Activated CD4-positive, alpha-beta memory T cell treated with anti-CD3 and anti-CD28 coated beads for 36 hours (primary cell): ENCODE data around the gene CLNK. TPM values are rescaled to one million over a fixed set of nuclear protein-coding genes. Genes with fewer than 3 reads are reported as not detected.

Experiments
- CTCF ChIA-PET: fragments of 350-600 bp; sonication (Branson Sonifier 250); formaldehyde crosslinking; loops from one replicate; lab custom pipeline; 2021; ENCODE audit warnings: antibody characterized with exemption, inconsistent platforms; lab: Charles Lee
- POLR2A ChIA-PET: fragments of 350-600 bp; sonication (Branson Sonifier 250); formaldehyde crosslinking; loops from one replicate; lab custom pipeline; 2021; ENCODE audit warnings: antibody characterized with exemption; lab: Charles Lee
- DNase-seq: peaks from one replicate; pipeline ENCODE4 v3.0.0-alpha.2; 2020
- H3K27ac Mint-ChIP-seq: one replicate; pipeline ENCODE4 v1.8.0; 2021; ENCODE audit warnings: mixed read lengths
- H3K27me3 Mint-ChIP-seq: one replicate; pipeline ENCODE4 v1.8.0; 2021; ENCODE audit warnings: mixed read lengths
- H3K36me3 Mint-ChIP-seq: one replicate; pipeline ENCODE4 v1.8.0; 2021; ENCODE audit warnings: mixed read lengths
- H3K4me1 Mint-ChIP-seq: one replicate; pipeline ENCODE4 v1.8.0; 2021; ENCODE audit warnings: low read depth, mixed read lengths
- H3K4me3 Mint-ChIP-seq: one replicate; pipeline ENCODE4 v1.8.0; 2021; ENCODE audit warnings: mild to moderate bottlenecking, mixed read lengths
- H3K9me3 Mint-ChIP-seq: one replicate; pipeline ENCODE4 v1.8.0; 2021; ENCODE audit warnings: mixed read lengths
- intact Hi-C: fragments of 100-400 bp; cut with micrococcal nuclease; formaldehyde crosslinking; loops from one replicate; pipeline ENCODE4 v1.15.1; 2023
- total RNA-seq, 2 experiments: library from RNA; stranded (reverse); gene quantifications; one replicate each; pipeline ENCODE4 v1.2.3, GENCODE V29; 2021

Gene CLNK
- total RNA-seq, 2 experiments from 2014 or later: not detected

DNA sequence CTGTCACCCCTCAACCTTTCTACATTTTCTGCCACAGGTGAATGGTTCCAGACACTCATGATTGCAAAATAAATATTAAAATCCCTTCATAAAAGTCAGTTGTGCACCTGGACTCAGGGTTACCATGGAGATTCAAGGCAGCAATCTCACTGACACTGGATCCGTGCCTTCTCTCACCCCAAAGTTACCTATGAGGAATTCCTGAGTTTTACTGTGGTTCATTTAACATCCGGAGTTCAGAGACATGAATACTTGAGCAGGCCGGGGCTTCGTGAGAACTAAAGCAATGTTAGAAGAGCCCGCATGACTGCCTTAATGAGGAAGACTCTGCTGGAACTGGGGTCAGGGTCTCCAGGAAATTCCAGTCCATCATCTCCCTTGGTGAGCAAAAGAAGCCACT, 12.5 kb upstream of the CLNK start:
- Mint-ChIP-seq H3K4me3 (no peak overlapping the region), H3K36me3 (no peaks in the 10 kb centered on the region), H3K9me3 (peaks cover 2% of the 10 kb centered on the region), H3K27me3 (no peaks in the 10 kb centered on the region), H3K4me1 (no peaks in the 10 kb centered on the region), H3K27ac (no peak overlapping the region)
- DNase-seq: no peak
- ChIA-PET POLR2A (no interaction called here), CTCF (no interaction called here)
- intact Hi-C loops: no loop called here

DNA sequence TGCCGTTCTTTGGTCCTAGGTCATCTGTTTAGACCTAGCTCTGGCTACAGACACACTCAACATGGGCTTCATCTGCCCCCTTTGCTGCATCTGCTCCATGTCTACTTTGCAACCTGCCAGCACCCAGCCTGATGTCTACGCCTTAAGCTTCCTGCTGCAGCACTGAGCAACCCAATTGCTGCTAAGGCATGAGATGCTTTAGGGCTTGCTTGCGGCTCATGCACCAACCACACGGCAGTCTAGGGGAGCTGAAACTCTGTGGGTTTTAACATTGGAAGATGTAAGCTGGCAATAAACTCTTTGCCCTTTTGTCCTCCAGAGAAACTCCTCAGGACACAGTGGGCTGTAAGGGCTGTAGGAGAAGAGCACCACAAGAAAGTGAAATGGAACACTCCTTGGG, 11.7 kb upstream of the CLNK start:
- ChIA-PET CTCF (no interaction called here), POLR2A (no interaction called here)
- no peaks in the 10 kb centered on the region for H3K27me3 Mint-ChIP-seq
- no peak for DNase-seq
- peaks cover 2% of the 10 kb centered on the region for H3K9me3 Mint-ChIP-seq
- no peaks in the 10 kb centered on the region for H3K4me1 Mint-ChIP-seq
- intact Hi-C loops: no loop called here
- H3K4me3 Mint-ChIP-seq: no peak overlapping the region
- H3K36me3 Mint-ChIP-seq: no peaks in the 10 kb centered on the region
- no peak overlapping the region for H3K27ac Mint-ChIP-seq

DNA sequence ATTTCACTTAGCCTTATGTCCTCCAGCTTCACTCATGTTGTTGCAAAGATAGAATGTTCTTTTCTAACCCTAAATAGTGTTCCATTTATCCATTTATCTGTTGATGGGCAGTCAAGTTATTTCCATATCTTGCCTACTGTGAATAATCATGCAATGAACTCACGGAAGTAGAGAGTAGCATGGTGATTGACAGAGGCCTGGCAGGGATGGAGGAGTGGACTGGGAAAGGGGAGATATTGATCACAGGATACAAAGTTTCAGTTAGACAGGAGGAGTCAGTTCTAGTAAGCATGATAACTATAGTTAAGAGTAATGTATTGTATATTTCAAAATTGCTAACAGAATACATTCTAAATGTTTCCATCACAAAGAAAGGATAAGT, 10.3 kb upstream of the CLNK start:
- no peaks in the 10 kb centered on the region for H3K36me3 Mint-ChIP-seq
- POLR2A ChIA-PET: no interaction called here
- no peaks in the 10 kb centered on the region for H3K27me3 Mint-ChIP-seq
- intact Hi-C loops: no loop called here
- no peak for DNase-seq
- H3K4me1 Mint-ChIP-seq: no peaks in the 10 kb centered on the region
- CTCF ChIA-PET: no interaction called here
- H3K9me3 Mint-ChIP-seq: peaks cover 2% of the 10 kb centered on the region
- no peak overlapping the region for H3K27ac Mint-ChIP-seq
- no peak overlapping the region for H3K4me3 Mint-ChIP-seq

DNA sequence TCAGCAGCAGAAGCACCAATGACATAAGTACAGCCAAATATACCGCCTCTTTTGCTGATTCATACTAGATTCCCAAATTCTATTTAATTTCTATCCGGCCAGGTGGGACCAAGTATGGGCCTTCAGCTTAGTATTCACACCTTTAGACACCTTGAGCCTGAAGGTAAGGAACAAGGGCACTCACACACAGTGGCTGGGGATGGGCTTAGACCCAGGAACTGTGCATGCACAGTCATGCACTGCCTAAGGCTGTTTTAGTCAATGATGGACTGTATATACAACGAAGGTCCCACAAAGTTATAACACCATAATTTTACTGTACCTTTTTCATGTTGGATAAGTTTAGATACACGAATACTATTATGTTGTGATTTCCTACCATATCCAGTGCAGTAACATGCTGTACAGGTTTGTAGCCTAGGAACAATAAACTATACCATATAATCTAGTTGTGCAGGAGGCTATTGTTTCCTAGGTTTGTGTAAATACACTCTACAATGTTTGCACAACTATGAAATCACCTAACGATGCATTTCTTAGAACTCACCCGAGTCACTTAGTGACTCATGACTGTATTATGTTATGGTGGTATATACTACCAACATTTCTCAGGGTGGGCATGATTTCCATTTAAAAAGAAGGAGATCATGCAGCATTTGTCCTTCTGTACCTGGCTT, 9.7 kb upstream of the CLNK start:
- H3K36me3 Mint-ChIP-seq: no peaks in the 10 kb centered on the region
- CTCF ChIA-PET: no interaction called here
- H3K4me1 Mint-ChIP-seq: no peaks in the 10 kb centered on the region
- no peak overlapping the region for H3K27ac Mint-ChIP-seq
- intact Hi-C loops: no loop called here
- peaks cover 2% of the 10 kb centered on the region for H3K9me3 Mint-ChIP-seq
- no peak for DNase-seq
- POLR2A ChIA-PET: no interaction called here
- no peak overlapping the region for H3K4me3 Mint-ChIP-seq
- H3K27me3 Mint-ChIP-seq: no peaks in the 10 kb centered on the region

DNA sequence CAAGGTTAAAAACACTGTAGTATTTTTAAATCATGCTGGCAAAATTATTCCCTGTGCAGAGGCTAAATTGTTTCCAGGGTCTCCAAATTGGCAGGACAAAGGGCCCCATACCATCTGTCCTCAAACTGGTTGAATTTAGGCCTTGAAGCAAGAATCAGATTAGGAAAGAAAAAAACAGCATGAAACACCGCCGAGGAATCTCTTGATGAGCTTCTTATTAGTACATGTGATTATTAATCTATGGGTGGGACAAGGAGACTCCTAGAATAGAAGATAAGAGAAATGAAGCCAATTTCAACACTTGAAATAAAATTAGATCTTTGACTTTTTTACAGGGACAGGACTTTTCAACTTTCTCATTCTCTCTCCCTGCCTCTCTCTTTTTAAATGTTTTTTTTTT, 7.1 kb upstream of the CLNK start:
- intact Hi-C loops: no loop called here
- H3K4me3 Mint-ChIP-seq: no peak overlapping the region
- no peak for DNase-seq
- ChIA-PET POLR2A (no interaction called here), CTCF (no interaction called here)
- H3K27ac Mint-ChIP-seq: no peak overlapping the region
- H3K4me1 Mint-ChIP-seq: no peaks in the 10 kb centered on the region
- H3K9me3 Mint-ChIP-seq: peaks cover 2% of the 10 kb centered on the region
- no peaks in the 10 kb centered on the region for H3K27me3 Mint-ChIP-seq
- no peaks in the 10 kb centered on the region for H3K36me3 Mint-ChIP-seq

DNA sequence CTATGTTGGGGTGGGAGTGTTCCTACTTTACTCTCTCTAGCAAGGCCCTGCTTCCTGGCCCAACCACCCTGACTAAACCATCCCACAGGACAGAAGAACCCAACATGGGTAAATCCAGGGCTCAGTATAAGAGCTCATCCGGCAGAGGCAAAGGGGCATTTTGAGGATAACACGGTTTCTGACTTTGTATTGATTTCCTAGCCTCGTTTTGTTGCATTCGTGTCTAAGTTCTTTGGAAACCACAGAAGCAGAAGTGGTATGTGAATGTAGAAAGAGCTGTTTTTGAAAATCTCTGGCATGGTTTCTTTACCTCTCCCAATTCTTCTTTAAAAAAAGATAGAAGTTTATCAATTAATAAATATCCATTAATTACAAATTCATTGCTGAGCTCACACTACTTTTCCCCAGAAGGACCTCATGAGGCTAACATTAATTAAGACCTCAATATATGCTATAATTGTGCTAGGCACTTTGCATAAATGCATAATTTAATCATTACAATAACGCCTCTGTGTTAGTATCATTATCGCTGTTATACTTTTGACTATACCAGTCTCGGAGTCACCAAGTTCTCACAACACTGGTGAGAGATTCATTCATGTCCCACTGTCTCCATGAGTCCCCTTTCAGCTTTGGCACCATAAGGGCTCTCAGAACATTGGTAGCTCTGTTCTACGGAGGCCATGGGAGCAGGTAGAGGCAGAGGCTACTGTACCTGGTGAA, 5.8 kb upstream of the CLNK start:
- H3K4me3 Mint-ChIP-seq: no peak overlapping the region
- H3K27me3 Mint-ChIP-seq: no peaks in the 10 kb centered on the region
- no peaks in the 10 kb centered on the region for H3K36me3 Mint-ChIP-seq
- ChIA-PET POLR2A (no interaction called here), CTCF (no interaction called here)
- DNase-seq: no peak
- intact Hi-C loops: no loop called here
- no peak overlapping the region for H3K27ac Mint-ChIP-seq
- H3K4me1 Mint-ChIP-seq: no peaks in the 10 kb centered on the region
- peaks cover 2% of the 10 kb centered on the region for H3K9me3 Mint-ChIP-seq

DNA sequence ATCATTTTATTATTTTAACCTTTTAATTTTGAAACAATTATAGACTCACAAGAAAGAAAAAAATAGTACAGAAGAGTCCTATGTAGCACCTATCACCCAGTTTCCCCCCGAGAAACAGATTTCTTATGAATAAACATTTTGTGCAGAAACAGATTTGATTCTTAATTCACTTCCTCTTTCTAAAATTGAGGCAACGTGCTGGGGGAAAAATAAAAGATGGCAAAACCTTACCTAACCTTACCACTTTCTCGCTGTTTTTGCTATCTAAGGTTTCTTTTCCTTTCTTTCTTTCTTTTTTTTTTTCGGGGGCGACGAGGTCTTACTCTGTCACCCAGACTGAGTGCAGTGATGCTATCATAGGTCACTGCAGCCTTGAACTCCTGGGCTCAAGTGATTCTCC, 4.3 kb upstream of the CLNK start:
- H3K4me3 Mint-ChIP-seq: no peak overlapping the region
- H3K27ac Mint-ChIP-seq: no peak overlapping the region
- H3K9me3 Mint-ChIP-seq: peaks cover 2% of the 10 kb centered on the region
- intact Hi-C loops: no loop called here
- POLR2A ChIA-PET: no interaction called here
- no peaks in the 10 kb centered on the region for H3K4me1 Mint-ChIP-seq
- no peak for DNase-seq
- H3K36me3 Mint-ChIP-seq: no peaks in the 10 kb centered on the region
- CTCF ChIA-PET: no interaction called here
- no peaks in the 10 kb centered on the region for H3K27me3 Mint-ChIP-seq

DNA sequence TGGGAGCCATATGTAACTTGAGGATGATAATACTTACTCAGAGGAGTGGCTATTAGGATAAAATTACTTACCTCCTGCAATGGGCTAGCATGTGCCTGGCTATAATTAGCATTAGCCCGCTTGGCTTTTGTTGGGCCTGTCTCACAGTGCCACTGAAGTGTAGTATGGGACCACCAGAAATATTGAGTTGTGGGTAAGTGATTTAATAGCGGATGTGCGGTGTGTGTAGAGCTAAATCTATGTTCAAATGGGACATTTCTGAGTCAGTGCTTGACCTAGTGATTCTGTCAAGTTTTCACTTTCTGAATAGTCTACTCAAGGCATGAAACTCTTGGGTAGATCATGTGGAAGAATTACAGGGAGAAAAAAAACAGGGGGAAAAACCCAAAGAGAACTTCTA, 3.5 kb upstream of the CLNK start:
- Mint-ChIP-seq H3K4me1 (no peaks in the 10 kb centered on the region), H3K27ac (no peak overlapping the region), H3K9me3 (no peaks in the 10 kb centered on the region), H3K4me3 (no peak overlapping the region), H3K27me3 (no peaks in the 10 kb centered on the region), H3K36me3 (no peaks in the 10 kb centered on the region)
- no peak for DNase-seq
- ChIA-PET POLR2A (no interaction called here), CTCF (no interaction called here)
- intact Hi-C loops: no loop called here

DNA sequence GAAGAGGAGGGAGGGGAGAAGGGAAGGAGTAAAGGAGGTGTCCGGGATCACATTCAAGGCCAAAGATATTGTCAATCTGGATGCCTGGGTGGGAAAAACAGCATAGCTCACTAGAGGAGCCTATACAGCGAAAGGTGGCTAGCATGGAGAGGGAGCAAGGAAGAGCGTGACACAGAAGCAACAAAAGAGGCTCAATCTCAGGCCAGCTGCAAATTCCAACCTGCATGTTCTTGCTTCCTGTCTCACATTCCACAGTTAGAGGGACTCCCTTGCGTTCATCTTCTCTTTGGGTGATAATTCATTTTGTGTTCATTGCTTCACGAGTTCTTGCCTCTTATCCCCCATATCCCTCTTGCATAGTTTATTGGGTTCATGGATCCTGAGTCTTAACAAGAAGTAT, 3.0 kb upstream of the CLNK start:
- intact Hi-C loops: no loop called here
- Mint-ChIP-seq H3K27me3 (no peaks in the 10 kb centered on the region), H3K4me1 (no peaks in the 10 kb centered on the region), H3K27ac (no peak overlapping the region), H3K36me3 (no peaks in the 10 kb centered on the region), H3K4me3 (no peak overlapping the region), H3K9me3 (no peaks in the 10 kb centered on the region)
- POLR2A ChIA-PET: no interaction called here
- DNase-seq: no peak
- CTCF ChIA-PET: no interaction called here

DNA sequence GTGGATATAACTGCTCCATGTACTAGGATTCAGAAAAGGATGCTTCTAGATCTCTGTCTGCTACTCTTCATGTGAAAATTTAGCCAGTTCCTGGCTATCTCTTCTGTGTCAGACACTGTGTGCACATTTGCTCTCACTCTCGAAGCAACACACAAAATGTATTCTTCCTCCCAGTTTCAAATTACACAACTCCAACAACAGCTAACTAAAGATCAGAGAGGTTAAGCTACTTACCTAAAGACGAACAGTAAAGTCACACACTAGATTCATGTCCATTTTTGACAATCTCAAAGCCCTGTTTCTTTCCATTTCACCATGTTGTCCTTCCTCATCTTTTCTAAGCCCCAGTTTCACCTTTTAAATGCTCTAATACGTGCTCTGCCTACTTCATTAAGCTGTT, 2.2 kb downstream of the CLNK start:
- Mint-ChIP-seq H3K36me3 (no peaks in the 10 kb centered on the region), H3K27ac (no peak overlapping the region), H3K4me1 (no peaks in the 10 kb centered on the region), H3K4me3 (no peak overlapping the region), H3K27me3 (no peaks in the 10 kb centered on the region), H3K9me3 (no peaks in the 10 kb centered on the region)
- intact Hi-C loops: no loop called here
- ChIA-PET CTCF (no interaction called here), POLR2A (no interaction called here)
- no peak for DNase-seq

DNA sequence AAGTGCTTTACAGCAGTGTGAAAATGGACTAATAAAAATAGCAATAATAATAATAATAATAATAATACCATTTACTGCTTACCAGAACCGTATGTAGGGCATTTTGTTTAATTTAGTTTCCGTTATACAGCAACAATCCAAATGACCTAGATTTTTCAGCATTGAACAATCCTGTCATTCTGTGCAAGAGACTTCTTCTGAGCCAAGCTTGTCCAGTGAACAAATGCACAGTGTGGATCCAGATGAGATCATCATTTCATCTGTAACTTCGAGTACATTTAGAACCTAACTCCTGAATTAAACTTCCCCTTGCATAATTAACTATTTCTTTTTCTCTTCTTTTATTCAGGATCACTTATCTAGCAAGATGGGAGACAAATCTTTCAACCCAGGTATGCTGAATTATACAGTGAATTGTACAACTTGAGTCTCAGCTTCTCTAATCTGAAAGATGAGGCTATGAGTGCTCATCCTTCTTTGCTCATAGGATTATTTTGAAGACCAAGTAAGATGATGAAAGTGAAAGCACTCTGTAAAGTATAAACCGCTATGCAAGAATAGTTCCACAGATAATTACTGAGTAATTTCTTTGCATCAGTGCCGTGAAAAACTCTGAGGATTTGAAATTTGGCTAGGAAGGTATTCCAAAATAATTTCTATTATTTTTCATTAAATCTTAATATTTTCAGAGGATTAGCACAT, 6.6 kb downstream of the CLNK start:
- no peak overlapping the region for H3K4me3 Mint-ChIP-seq
- DNase-seq: no peak
- intact Hi-C loops: no loop called here
- no peaks in the 10 kb centered on the region for H3K27me3 Mint-ChIP-seq
- ChIA-PET POLR2A (no interaction called here), CTCF (no interaction called here)
- H3K9me3 Mint-ChIP-seq: no peaks in the 10 kb centered on the region
- no peak overlapping the region for H3K27ac Mint-ChIP-seq
- H3K4me1 Mint-ChIP-seq: no peaks in the 10 kb centered on the region
- H3K36me3 Mint-ChIP-seq: no peaks in the 10 kb centered on the region

DNA sequence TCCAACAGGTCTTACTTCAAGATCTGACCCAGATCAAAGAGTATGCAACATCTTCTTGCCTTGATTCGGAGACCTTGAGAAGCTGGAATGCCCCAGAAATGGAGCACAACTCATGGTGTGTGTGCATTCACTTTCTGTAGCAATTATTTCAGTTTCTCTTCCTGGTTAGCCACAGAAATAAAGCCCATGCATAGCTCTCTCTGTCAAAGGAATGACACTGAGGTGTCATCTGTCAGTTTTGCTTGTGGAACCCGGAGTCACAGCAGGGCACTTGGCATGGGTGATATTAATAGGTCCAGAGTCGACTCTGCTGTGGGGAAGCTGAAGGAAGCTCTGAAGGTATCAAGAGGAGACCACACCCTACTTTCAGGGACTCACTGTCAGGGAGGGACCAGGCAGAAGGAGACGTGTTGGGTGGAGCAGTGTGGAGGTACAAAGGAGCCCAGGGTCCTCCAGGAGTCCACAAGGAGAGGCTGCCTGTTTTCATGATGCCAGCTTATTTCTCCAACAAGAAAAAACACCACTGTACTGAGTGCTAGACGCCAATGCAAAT, 10.7 kb downstream of the CLNK start:
- Mint-ChIP-seq H3K9me3 (no peaks in the 10 kb centered on the region), H3K36me3 (no peaks in the 10 kb centered on the region), H3K27ac (no peak overlapping the region), H3K4me1 (peaks cover 6% of the 10 kb centered on the region), H3K4me3 (no peak overlapping the region), H3K27me3 (no peaks in the 10 kb centered on the region)
- ChIA-PET CTCF (interaction anchor here (0.7 kb wide), 1 partner anchor 18 kb away, joined by 3 read pairs; no protein-coding TSS in a partner anchor), POLR2A (no interaction called here)
- DNase-seq: no peak
- intact Hi-C loops: loop anchor here (5.0 kb wide), 1 partner anchor 58 kb away; no protein-coding TSS in a partner anchor
